Measurements from ENCODE around the gene PPM1G.

PPM1G gene

DNA sequence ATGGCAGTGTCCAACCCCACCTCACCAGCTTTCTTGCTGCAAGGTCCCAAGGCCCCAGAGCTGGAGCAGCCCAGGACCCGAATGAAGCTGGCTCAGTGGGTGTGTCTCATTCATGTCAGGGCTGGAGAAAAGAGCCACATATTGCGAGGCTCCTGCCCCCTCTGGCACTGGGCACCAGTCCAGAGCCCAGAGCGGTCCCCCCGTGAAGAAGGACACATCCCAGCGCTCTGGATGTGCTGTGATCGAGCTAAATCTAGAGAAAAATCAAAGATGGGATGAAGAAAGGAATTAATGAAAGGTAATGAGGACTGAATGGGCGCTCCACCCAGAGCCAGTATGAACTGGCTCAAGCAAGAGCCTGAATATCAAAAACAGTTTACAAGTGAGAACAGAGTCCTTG is 73.2 kb downstream of the PPM1G start:
- DNase-seq (ENCODE audit: low read depth, low spot score), result no peak
- H3K27ac ChIP-seq, result no peak overlapping the region
- TF ChIP-seq EZH2 (IDR thresholded peaks at IDR 0.05) (no peak), POLR2AphosphoS5 (IDR thresholded peaks at IDR 0.05; ENCODE audit: borderline replicate concordance, low read depth, low read length) (no peak)
- H3K36me3 ChIP-seq (ENCODE audit: insufficient read depth, low read length), result peaks cover 67% of the 10 kb centered on the region
- no peaks in the 10 kb centered on the region for H3K9me3 ChIP-seq (ENCODE audit: low read depth, low read length)
- H3K4me3 ChIP-seq, result no peak overlapping the region
- H3K9ac ChIP-seq (ENCODE audit: insufficient read length), result no peak overlapping the region

DNA sequence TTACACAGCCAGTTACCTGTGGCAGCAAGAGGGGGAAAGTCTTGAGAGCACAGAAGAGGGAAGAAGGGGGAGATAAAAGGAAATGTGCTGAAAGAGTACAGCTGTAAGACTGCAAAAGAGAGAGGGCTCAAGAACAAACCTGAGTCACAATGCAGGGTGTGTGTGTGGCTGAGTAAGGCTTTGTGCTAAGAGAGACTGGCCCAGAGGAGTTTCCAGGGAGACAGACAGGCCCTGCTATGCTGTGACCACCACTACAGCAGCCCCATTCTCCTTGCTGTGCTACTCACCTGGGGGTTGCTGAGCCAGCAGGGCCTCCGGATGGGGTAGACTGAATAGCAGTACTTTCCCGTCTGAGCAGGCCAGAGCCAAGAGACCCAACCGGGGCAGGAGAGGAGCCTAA is 74.1 kb downstream of the PPM1G start:
- no peak for DNase-seq (ENCODE audit: low read depth, low spot score)
- Histone ChIP-seq H3K4me3 (no peak overlapping the region), H3K9me3 (ENCODE audit: low read depth, low read length) (no peaks in the 10 kb centered on the region), H3K9ac (ENCODE audit: insufficient read length) (no peak overlapping the region), H3K36me3 (ENCODE audit: insufficient read depth, low read length) (peaks cover 68% of the 10 kb centered on the region), H3K27ac (no peak overlapping the region)
- TF ChIP-seq POLR2AphosphoS5 (IDR thresholded peaks at IDR 0.05; ENCODE audit: borderline replicate concordance, low read depth, low read length), result no peak
- no peak for TF ChIP-seq FOXP2 (optimal IDR thresholded peaks at IDR 0.05; ENCODE audit: control extremely low read depth, extremely low read length, insufficient read depth)
- TF ChIP-seq EZH2 (IDR thresholded peaks at IDR 0.05), result no peak

All from SK-N-MC (cell line).